ENCODE data around the gene TIGAR.

TIGAR gene

DNA sequence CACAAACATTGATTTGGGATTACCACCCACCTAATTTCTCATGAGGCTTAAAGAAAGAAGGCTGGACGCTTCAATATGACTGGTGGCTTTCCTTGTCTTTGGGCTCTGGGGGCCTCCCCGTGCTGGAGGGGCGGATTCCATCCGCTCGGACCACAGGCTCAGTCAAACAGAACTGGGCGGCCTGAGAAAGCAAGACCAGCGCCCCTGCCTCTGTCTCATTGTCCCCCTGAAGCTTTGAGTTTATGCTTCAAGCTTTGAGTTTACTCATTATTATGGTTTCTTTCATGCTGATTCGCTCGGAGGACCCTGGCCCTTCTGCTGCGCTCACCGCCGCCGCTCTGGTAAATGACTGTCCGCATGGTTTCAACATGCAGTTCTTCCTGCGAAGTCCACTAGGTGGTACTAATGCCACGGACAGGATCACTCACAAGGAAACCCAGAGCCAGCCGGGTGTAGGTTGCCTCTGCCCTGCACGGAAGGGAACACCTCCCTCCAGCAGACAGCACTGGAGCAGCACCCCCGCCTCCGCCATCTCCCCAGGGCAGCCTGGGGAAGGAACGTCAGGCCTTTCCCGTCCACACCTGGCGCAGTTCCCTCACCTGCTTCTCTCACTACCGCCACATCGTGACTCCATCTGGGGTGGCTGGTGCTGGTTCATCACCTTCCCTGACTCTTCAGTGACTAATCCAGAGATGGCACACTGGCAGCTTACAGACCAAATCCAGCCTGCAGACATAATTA, 13.2 kb upstream of the TIGAR start:
- peak; percentile 96 for DNase-seq (ENCODE audit: low spot score)

DNA sequence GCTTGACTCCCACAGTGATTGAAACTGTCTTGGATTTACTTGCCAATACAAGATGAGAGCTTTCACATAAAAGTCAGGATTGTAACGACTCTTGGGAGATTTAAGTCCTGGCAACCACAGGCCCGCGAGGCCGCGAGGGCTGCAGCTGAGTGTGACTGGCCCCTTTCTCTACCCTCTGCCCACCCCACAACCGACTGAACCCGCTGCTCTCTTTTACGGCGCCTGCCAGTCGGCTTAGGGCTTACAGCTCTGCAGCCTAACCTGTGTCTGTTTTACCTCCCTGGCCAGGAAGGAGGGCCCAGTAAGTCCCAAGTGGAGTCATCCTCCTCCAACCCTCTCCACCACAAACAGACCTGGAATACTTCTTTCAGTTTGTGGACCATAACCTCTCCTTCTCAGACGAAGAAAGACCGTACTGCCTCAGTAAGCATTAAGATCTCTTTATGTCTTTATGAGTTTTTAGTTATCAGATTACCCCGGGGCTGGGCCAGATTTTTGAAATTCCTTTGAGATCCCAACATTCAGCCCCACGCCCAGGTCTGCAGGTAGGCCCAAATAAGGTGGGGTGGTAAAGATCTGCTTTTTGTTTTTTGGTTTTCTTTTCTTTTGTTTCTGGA, 12.6 kb upstream of the TIGAR start:
- peak; percentile 13 for DNase-seq (ENCODE audit: low spot score)

DNA sequence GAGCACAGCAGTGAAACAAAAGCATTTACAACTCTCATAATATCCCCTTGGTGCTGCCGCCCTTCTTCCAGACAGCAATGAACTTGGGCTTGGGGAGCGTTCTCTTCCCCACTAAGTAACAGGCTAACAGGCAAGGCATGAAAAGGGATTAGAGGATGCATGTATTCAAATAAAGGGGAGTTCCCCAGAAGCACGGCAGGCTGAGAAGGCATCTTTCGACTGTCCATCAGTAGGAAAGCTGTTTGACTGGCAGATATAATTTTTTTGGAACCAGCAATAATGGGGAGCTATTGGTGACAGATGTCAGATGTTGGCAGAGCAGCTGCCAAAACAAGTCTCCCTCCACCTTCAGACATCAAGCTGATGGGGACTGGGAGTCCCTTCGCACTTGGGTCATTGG, 9.2 kb upstream of the TIGAR start:
- DNase-seq (ENCODE audit: low spot score), result no peak

DNA sequence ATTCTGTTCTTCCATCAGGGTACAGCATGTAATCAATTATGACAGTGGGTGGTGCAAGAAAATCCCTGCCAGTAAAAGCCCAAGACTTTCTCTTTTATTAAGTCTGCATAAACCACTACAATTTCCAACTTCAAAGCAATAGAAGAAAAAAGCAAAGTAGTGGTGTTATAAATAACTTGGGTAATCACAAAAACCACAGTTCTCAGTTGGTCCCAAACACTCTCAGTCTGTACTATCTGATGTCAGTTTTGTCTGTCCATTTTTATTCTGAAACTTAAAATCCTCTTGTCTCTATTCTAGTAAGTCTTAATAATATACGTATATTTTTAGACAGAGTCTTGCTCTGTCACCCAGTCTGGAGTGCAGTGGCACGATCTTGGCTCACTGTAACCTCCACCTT, 8.8 kb upstream of the TIGAR start:
- no peak for DNase-seq (ENCODE audit: low spot score)

DNA sequence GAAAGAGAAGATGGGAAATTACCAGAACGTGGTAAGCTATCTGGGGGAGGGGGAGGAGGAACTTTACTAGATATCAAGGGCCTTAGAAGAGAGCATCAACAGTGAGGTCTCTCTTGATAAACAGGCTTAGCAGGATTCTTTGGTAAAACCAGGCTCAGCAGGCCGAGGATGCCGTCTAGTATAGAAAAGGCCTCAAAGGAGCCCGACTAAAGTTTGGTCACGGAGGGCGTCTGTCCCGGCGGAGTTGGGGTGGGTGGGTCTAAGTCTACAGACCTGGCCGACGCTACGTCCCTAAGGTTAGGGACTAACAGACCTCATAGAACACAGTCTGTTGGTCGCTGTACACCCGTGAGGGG, 538 bp upstream of the TIGAR start:
- no peak for DNase-seq (ENCODE audit: low spot score)

DNA sequence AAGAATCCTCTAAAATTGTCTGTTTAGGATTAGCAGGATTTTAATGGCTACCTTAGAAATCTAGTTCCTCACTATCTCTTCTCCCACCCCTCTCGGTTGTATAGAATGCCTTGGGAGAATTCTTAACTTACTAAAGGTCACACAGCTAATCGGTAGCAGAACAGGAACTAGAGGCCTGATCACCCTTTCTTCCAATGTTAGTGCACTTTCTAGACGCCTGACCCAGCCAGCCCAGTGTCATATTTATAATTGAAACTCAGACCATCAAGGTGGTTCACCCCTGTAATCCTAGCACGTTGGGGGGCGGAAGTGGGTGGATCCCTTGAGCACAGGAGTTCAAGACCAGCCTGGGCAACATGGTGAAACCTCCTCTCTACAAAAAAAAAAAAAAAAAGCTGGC, 1.7 kb downstream of the TIGAR start:
- no peak for DNase-seq (ENCODE audit: low spot score)

DNA sequence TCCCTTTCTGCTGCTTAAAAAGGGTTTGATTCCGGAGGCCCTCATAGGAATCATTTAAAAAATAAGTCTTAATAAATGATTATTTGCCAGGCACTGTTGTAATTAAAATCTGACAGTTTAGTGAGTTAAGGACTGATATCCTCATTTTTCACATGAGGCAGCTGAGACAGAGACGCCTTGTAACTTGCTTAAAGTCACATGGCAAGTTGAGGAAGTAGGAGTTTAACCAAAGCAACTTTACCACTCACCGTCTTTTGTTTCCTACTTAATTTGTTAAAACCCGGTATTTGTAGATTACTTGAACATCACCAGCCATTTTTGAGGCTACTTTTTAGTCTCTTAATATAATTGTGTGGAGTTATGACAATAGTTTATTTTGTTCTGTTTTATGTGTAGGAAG, 2.4 kb downstream of the TIGAR start:
- DNase-seq (ENCODE audit: low spot score), result no peak

DNA sequence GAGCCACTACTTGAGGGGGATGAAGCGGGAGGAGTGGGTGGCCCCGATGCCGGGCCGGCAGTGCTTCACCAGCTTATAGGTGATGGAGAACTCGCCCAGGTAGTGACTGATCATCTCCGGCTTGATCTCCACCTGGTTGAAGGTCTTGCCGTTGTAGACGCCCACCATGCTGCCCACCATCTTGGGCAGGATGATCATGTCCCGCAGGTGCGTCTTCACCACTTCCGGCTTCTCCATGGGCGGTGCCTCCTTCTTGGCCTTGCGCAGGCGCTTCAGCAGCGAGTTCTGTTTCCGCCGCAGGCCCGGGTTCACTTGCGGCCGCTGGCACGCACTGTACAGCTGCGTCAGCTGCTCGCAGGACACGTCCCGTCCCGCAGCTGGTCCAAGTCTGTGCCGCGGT, 3.4 kb downstream of the TIGAR start:
- DNase-seq (ENCODE audit: low spot score), result no peak

DNA sequence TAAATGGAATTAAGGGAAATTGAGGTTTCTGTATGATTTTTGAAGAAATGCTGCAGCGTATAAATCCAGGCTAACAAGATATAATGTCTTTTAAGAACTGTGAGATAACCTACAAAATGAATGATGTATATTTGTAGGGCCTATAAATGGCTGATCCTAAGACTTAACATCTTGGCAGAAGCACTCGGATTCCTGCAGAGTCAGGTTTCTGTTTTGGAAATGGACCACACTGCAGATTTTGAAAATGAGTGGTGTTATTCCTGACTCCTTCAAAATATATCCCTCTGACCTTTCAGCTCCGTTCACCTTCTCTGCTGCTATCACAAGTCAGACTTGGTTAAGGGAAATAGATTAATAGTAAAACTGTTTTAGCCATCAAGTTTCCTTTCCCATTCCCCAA, 5.0 kb downstream of the TIGAR start:
- DNase-seq (ENCODE audit: low spot score), result no peak

DNA sequence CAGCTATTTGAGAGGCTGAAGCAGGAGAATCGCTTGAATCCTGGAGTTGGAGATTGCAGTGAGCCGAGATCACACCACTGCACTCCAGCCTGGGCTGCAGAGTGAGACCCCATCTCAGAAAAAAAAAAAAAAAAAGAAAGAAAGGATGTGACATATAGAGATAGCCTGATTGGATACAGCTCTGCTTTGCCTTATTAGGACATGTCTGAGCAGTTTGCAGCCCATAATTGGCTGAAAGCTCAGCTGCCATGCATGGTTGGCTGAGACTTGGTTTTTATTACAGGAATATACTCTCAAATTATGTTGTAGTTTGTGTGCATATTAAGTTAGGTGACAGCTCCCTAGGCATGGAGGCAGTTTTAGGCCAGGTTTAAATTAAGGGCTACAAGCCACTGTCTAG, 6.3 kb downstream of the TIGAR start:
- no peak for DNase-seq (ENCODE audit: low spot score)

DNA sequence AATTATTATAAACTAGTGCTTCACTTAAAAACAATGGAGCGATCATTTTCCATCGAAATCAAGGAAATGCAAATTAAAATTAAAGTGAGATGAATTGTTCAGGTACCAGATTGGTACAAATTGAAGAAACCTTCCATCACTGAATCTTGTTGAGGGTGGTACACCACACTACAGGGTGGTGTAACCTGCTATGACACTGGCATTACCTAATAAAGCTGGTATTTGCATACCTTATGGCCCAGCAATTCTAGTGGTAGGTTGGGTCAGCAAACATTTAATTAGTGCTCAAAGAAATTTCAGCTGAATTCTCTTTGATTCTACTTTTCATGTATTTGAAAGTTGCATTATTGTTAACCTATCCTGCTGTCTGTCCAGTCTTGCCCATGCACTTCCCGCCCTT, 9.2 kb downstream of the TIGAR start:
- peak; percentile 11 for DNase-seq (ENCODE audit: low spot score)

DNA sequence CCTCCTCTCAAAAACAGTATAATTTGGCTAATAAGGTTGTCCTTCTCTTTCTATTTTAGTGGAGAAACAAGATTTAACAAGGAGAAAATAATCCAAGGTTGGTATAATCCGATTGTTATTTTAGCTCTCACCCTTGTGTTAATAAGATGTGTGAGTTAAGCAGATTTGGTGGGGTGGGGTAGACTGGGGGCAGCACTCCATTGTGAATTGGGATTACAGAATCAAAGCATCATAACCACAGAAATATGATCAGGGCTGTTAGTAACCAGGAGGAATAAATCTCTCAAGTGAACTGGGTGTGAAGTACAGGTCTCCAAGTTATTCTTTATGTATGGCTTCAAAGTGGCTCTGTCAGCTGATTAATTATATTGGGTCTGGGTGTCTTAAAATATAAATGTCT, 10.2 kb downstream of the TIGAR start:
- DNase-seq (ENCODE audit: low spot score), result no peak

DNA sequence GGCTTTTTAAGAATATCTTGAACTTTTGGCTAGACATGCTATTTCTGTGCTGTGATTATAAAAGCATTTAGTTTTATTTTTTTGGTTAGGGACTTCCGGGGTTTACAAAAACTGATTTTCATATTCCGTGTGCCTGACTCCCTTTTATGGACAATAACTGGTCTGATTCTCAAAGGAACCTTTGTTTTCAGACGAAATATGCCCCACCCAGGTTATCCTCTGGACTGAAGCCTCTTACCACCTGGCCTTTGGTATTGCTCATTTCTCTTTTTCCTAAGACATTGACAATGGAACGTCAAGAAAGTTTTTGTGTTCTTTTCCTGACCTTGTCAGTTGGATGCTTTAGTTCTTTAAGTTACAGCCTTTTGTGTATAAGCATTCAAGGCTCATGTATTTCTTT, 10.8 kb downstream of the TIGAR start:
- no peak for DNase-seq (ENCODE audit: low spot score)

DNA sequence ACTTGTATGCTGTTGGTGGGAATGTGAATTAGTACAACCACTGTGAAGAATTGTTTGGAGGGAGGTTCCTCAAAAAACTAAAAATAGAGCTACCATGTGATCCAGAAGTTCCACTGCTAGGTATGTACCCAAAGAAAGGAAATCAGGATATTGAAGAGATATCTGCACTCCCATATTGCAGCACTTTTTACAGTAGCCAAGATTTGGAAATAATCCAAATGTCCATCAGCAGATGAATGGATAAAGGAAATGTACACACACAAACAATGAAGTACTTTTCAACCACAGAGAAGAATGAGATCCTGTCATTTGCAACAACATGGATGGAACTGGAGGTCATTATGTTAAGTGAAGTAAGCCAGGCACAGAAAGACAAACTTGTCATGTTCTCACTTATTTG, 25.9 kb downstream of the TIGAR start:
- DNase-seq (ENCODE audit: low spot score), result no peak

DNA sequence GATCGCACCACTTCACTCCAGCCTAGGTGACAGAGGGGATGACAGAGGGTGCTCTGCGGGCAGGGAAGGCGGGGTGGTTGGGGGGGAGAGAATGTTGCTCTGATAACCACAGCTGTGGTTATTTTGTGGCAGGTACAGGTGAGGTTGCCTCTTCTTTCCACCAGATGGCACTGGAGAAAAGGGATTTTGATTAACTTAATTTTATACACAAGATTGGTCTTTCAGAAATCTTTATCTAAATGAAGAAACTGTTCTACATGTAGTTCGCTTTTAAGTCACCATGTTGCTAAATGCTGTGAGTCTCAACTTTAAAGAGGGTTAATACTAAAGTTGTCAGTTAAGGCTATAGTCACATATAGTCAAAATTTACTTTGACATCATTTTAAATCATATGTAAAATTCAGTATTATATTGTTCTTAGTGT, 32.8 kb downstream of the TIGAR start:
- DNase-seq (ENCODE audit: low spot score), result peak; percentile 12

DNA sequence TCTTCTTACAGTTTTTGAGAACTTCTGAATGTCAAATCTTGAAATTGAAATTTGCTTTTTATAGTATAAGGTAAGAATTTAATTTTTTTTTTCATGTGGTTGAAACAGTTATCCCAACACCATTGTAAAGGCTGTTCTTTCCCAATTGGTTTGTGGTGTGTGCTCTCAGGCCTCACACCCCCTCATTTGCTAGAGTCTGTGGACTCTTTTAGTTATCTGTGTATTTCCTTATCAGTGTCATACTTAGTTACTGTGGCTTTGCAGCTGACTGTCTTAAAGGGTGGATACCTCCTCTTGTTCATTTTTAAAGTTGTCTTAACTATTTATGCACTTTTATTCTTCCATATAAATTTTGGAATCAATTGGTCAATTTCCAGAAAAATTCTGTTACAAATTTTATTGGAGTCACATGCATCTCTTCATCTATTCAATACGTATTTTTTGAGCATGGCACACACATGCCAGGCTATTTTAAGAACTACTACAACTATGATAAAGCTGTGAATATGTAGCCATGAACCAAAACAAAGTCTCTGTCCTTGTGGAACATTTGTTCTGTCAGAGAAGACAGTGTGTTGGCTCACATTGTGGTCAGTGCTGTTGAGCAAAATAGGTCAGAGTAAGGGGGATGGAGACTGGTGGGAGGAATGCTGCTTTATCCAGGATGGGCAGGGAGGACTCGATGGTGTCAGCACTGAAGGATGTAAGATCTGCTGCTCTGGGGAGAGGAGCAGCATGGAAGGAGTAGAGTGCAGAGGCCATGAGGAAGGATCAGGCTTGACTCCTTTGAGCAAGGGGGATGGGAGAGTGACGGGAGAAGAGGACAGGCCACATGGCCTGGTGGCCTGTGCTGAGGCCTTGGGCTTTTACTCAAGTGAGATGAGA, 34.4 kb downstream of the TIGAR start:
- no peak for DNase-seq (ENCODE audit: low spot score)

DNA sequence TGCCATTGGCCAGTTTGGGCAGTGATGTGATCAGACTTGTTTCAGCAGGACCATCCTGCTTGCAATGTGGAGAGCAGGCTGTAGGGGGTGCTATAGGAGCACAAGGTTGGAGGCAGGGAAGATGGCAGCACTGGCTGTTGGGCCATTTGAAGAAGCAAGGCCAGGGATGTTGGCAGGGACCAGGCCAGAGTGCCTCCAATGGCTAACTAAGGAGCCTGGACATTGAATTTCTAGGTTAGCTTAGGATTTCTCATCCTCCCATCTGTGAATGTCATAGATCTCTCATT, 35.0 kb downstream of the TIGAR start:
- DNase-seq (ENCODE audit: low spot score), result peak; percentile 32

DNA sequence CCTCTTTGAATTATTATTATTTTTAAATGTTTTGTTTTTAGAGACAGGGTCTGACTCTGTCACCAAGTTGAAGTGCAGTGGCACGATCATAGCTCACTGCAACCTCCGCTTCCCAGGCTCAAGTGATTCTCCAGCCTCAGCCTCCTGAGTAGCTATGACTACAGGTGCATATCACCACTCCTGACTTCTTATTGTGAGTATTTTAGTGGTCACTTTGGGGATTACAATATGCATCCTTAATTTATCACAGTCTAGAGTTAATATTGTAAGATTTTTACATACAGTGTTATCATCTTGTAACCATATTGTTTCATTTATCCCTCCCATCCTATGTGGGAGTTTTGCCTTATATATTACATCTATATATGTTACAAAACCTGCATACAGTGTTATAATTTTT, 45.1 kb downstream of the TIGAR start:
- DNase-seq (ENCODE audit: low spot score), result no peak

DNA sequence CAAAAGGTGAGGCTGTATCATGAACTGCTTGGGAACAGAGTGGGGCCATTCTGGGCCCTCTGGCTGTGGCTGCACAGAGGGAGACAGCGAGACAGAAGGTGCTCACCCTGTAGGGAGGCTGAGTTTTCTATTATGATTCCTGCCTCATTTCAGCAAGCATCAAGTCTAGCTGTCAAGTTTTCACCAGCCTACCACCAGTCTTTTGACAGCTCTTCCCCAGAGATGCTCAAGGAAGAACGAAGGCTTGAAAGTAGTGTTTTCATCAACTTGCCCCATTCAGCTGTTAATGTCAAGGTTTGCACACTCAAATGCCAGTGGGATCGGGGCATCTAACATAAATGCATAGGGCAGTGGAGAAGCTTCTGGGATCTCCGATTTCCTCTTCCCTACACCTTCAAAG, 48.5 kb downstream of the TIGAR start:
- DNase-seq (ENCODE audit: low spot score), result no peak

DNA sequence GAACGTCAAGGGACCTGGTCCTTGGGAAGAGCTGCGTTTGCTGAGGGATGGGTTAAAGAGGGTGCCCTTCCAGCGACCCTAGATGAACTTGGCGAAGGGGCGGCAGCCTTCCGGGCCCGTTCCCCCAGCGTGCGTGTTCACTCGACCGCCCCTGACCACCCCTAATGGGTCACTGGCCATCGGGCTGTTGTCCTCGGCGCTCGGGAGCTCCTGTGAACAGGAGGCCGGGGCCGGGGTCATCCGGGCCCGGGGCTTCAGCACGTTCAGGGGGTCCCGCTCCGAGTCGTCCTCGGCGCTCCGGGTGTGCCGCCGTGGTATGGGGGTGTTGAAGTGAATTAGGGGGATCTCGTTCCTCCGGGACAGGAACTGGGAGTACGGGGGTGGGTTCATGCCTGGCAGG, 49.3 kb downstream of the TIGAR start:
- DNase-seq (ENCODE audit: low spot score), result no peak

DNA sequence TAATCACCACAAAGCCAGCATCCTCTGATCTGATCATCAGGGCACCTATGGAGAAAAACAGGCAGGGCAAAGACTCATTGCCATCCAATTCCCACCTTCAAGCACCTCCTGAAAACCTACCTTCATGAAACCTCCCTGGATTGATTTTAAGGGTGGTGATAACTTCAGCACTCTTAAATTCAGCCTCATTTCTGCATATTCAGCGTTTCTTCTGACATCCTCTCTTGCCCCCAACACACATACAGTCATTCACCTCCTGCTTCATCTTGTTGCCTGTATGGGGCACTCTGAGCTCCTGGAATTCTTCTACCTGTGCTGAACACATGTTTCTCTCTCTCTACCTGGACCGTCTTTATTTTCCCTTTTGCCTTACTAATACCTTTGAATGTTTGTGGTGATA, 51.6 kb downstream of the TIGAR start:
- DNase-seq (ENCODE audit: low spot score), result no peak

DNA sequence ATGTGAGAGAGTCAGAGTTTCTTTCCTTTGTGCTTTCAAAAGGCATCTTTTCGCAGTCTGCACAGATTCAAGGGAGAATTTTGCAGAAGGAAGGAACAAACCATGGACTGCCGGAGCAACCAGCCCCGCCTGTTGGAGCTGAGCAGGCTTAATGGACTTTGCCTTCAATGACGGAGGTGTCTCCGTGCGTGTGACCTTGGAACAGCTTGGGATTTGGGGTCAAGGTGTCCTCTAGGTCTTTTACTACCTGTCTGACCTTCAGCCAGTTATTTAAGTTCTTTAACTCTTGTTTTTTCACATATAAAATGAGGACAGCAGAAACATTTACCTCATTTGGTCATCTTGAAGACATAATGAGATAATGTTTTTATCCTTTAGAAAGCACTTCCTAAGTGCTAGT, 54.4 kb downstream of the TIGAR start:
- no peak for DNase-seq (ENCODE audit: low spot score)

DNA sequence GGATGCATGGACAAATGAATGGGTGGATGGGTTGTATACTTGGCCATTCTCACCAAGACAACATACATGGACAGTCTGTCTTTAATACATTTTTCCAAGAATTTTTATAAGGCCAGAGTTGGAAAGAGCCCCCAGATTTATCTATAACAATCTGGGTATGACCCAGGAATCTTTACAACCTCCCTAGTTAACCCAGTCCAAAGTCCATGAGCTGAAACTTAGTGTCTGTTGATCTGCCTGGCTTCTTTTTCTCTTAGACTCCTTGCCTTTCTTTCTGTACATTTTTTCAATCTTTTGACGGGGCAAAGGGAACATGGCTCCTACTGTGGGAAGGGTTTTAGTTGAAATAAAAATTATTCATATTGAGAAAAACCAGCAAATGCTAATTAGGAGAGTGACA, 57.8 kb downstream of the TIGAR start:
- no peak for DNase-seq (ENCODE audit: low spot score)

DNA sequence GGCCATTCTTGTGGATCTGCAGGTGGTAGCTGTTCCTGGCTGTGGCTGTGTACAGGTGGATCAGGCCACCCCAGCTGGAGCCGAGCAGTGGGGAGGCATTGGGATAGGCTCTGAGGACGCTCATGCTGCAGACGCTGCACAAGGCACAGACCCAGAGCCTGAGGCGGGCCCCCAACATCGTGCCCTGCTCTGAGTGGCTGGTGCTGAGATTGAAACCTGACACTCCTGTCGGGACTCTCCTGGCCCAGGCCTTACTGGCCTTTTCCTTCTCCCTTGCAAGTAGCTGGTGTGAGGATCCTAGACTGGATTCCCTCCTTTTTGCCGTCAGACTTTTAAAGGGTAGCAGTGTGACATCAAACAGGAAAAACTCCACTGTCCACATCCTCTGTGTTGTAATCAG, 58.4 kb downstream of the TIGAR start, which contains the start of gene FGF23:
FGF23 (minus strand) TSS at position 308 of the 400 bp plus-strand sequence; CDS start at position 178, 130 bp downstream.
- peak; percentile 12 for DNase-seq (ENCODE audit: low spot score)
